GM23338 (cell line): ENCODE results near the gene ARHGAP42. TPM values are rescaled to one million over a fixed set of nuclear protein-coding genes. Genes with fewer than 3 reads are reported as not detected.

Experiments used
- ATAC-seq: fragments of 200-7000 bp; cut with Tn5 transposase; 3 replicates; pipeline ENCODE4 v1.9.1; 2020
- DNase-seq: peaks from one replicate; pipeline ENCODE4 v3.0.0-alpha.2; 2015; ENCODE audit warnings: low spot score
- H2AFZ ChIP-seq: fragments of 200-600 bp; sonication (generic); 2 replicates; pipeline ENCODE4 v1.8.0; 2016; ENCODE audit warnings: antibody characterized with exemption, mild to moderate bottlenecking, moderate library complexity
- H3F3A ChIP-seq: fragments of 200-600 bp; sonication (generic); replicated peaks from 2 replicates; pipeline ENCODE4 v1.8.0; 2017; ENCODE audit warnings: antibody characterized with exemption, mixed run types, low read depth
- H3K27ac ChIP-seq: fragments of 200-600 bp; sonication (generic); 2 replicates; pipeline ENCODE4 v1.6.1; 2016; ENCODE audit warnings: low read depth
- H3K27me3 ChIP-seq: fragments of 200-600 bp; sonication (generic); 2 replicates; pipeline ENCODE4 v1.8.0; 2016; ENCODE audit warnings: mild to moderate bottlenecking, mixed run types, moderate library complexity; ENCODE audit not compliant: insufficient read depth
- H3K36me3 ChIP-seq: fragments of 200-600 bp; sonication (generic); 2 replicates; pipeline ENCODE4 v1.8.0; 2016; ENCODE audit warnings: mild to moderate bottlenecking; ENCODE audit not compliant: insufficient read depth
- H3K4me1 ChIP-seq: fragments of 200-600 bp; sonication (generic); 2 replicates; pipeline ENCODE4 v1.8.0; 2016; ENCODE audit warnings: mild to moderate bottlenecking, moderate library complexity; ENCODE audit not compliant: insufficient read depth
- H3K4me2 ChIP-seq: fragments of 200-600 bp; sonication (generic); 2 replicates; pipeline ENCODE4 v1.7.1; 2017; ENCODE audit warnings: mixed run types
- H3K4me3 ChIP-seq: fragments of 200-600 bp; sonication (generic); 2 replicates; pipeline ENCODE4 v1.6.1; 2016; ENCODE audit warnings: mixed run types
- H3K79me2 ChIP-seq: fragments of 200-600 bp; sonication (generic); replicated peaks from 2 replicates; pipeline ENCODE4 v1.8.0; 2017; ENCODE audit warnings: mild to moderate bottlenecking; ENCODE audit not compliant: insufficient read depth
- H3K9me2 ChIP-seq: fragments of 200-600 bp; sonication (generic); 2 replicates; pipeline ENCODE4 v1.8.0; 2017; ENCODE audit not compliant: insufficient read depth
- H4K20me1 ChIP-seq: fragments of 200-600 bp; sonication (generic); replicated peaks from 2 replicates; pipeline ENCODE4 v1.8.0; 2017; ENCODE audit warnings: mild to moderate bottlenecking; ENCODE audit not compliant: insufficient read depth
- H3K27ac Mint-ChIP-seq: 2 replicates; pipeline ENCODE4 v1.8.0; 2020; ENCODE audit warnings: inconsistent platforms, mild to moderate bottlenecking, moderate library complexity, mixed read lengths
- H3K27me3 Mint-ChIP-seq: 3 replicates; pipeline ENCODE4 v1.8.0; 2022; ENCODE audit warnings: low read depth, mild to moderate bottlenecking, moderate library complexity, mixed read lengths, inconsistent platforms; ENCODE audit not compliant: insufficient read depth, poor library complexity
- H3K36me3 Mint-ChIP-seq: 3 replicates; pipeline ENCODE4 v1.8.0; 2021; ENCODE audit warnings: low read depth, mild to moderate bottlenecking, inconsistent platforms, moderate library complexity, mixed read lengths
- H3K4me1 Mint-ChIP-seq: 3 replicates; pipeline ENCODE4 v1.8.0; 2020; ENCODE audit warnings: mild to moderate bottlenecking, inconsistent platforms, mixed read lengths
- H3K4me3 Mint-ChIP-seq: 3 replicates; pipeline ENCODE4 v1.8.0; 2021; ENCODE audit warnings: moderate library complexity, mild to moderate bottlenecking, inconsistent platforms, mixed read lengths
- H3K9me3 Mint-ChIP-seq: 3 replicates; pipeline ENCODE4 v1.8.0; 2020; ENCODE audit warnings: moderate library complexity, mild to moderate bottlenecking, inconsistent platforms, mixed read lengths
- CREB1 ChIP-seq: fragments of 250-450 bp; sonication (Bioruptor Pico); IDR thresholded peaks from 2 replicates; pipeline ENCODE4 v1.5.0; 2020; ENCODE audit warnings: low read depth, mild to moderate bottlenecking, moderate library complexity
- EZH2 ChIP-seq: fragments of 200-600 bp; sonication (generic); IDR thresholded peaks from one replicate; pipeline ENCODE4 v1.8.0; 2017; ENCODE audit warnings: antibody characterized with exemption, mild to moderate bottlenecking, low read depth; ENCODE audit not compliant: unreplicated experiment
- EZH2phosphoT487 ChIP-seq: fragments of 200-600 bp; sonication (generic); IDR thresholded peaks from one replicate; pipeline ENCODE4 v1.8.1; 2018; ENCODE audit warnings: antibody characterized with exemption; ENCODE audit not compliant: unreplicated experiment
- JUNB ChIP-seq: IDR thresholded peaks from one replicate; pipeline ENCODE4 v1.6.1; 2016; ENCODE audit warnings: antibody characterized with exemption; ENCODE audit not compliant: unreplicated experiment
- NANOG ChIP-seq: IDR thresholded peaks from 2 replicates; pipeline ENCODE4 v1.6.1; 2016; ENCODE audit warnings: antibody characterized with exemption, borderline replicate concordance
- POLR2AphosphoS5 ChIP-seq: IDR thresholded peaks from 2 replicates; pipeline ENCODE4 v1.6.1; 2016; ENCODE audit warnings: antibody characterized with exemption, low read depth
- STAT1 ChIP-seq: IDR thresholded peaks from one replicate; pipeline ENCODE4 v1.6.1; 2016; ENCODE audit warnings: antibody characterized with exemption; ENCODE audit not compliant: unreplicated experiment
- ZNF114 ChIP-seq: fragments of 250-450 bp; sonication (Bioruptor Pico); IDR thresholded peaks from 2 replicates; pipeline ENCODE4 v1.5.0; 2020; ENCODE audit warnings: mild to moderate bottlenecking, moderate library complexity
- ZNF331 ChIP-seq: fragments of 250-450 bp; sonication (Bioruptor Pico); IDR thresholded peaks from 2 replicates; pipeline ENCODE4 v1.5.0; 2020; ENCODE audit warnings: low read depth, mild to moderate bottlenecking, moderate library complexity
- polyA plus RNA-seq: library from polyadenylated mRNA; unstranded; fragments of >200 nt; fragmentation: Nextera tagmentation; extraction: Ambion mirVana; gene quantifications from 2 replicates; pipeline ENCODE4 v1.2.1, GENCODE V29; 2016
- total RNA-seq: library from RNA; depleted of rRNA; stranded (reverse); fragments of >200 nt; shearing (Covaris generic); gene quantifications from 2 replicates; pipeline ENCODE4 v1.2.3, GENCODE V29; 2014
- TF ChIP-seq, protein P1 (sequence below): fragments of 250-450 bp; sonication (Bioruptor Pico); IDR thresholded peaks from 2 replicates; pipeline ENCODE4 v1.5.0; 2020; ENCODE audit warnings: mild to moderate bottlenecking, moderate library complexity
- TF ChIP-seq, protein P2 (sequence below): IDR thresholded peaks from one replicate; pipeline ENCODE4 v1.6.1; 2018; ENCODE audit warnings: antibody characterized with exemption; ENCODE audit not compliant: unreplicated experiment
- TF ChIP-seq, protein P3 (sequence below), 2 experiments: fragments of 200-600 bp in 1 of 2; sonication (generic) in 1 of 2; conservative IDR thresholded peaks; 2 replicates each; pipeline versions ENCODE4 v1.5.1 to v1.6.1; 2016 to 2017; ENCODE audit warnings: antibody characterized with exemption in 2 of 2, low read depth in 2 of 2, mild to moderate bottlenecking in 2 of 2, moderate library complexity in 1 of 2
- TF ChIP-seq, protein P4 (sequence below): IDR thresholded peaks from 2 replicates; pipeline ENCODE4 v1.6.1; 2016; ENCODE audit warnings: antibody characterized with exemption

The ARHGAP42 gene
- total and polyA plus RNA-seq, 2 experiments from 2014 or later: 23.7 to 35.7 TPM

DNA sequence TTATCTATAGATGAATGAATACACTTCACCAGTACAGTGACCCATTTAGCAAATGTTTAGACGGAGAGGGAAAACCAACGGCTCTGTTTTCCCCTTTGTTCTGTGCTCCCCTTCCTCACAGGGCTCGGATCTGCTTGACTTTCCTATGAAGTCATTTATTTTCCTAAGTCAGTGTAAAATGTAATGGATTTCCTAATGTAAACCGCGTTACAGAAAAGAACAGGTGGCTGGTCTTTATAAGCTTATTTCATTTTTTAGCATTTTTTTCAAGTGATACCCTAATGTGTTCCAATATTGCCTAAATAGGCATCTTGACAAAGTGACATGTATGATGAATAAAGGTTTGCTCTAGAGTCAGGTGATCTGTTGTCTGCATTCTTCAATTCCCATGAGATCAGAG lies 235.0 kb downstream of the ARHGAP42 start (continued):
- TF ChIP-seq, protein P1, sequence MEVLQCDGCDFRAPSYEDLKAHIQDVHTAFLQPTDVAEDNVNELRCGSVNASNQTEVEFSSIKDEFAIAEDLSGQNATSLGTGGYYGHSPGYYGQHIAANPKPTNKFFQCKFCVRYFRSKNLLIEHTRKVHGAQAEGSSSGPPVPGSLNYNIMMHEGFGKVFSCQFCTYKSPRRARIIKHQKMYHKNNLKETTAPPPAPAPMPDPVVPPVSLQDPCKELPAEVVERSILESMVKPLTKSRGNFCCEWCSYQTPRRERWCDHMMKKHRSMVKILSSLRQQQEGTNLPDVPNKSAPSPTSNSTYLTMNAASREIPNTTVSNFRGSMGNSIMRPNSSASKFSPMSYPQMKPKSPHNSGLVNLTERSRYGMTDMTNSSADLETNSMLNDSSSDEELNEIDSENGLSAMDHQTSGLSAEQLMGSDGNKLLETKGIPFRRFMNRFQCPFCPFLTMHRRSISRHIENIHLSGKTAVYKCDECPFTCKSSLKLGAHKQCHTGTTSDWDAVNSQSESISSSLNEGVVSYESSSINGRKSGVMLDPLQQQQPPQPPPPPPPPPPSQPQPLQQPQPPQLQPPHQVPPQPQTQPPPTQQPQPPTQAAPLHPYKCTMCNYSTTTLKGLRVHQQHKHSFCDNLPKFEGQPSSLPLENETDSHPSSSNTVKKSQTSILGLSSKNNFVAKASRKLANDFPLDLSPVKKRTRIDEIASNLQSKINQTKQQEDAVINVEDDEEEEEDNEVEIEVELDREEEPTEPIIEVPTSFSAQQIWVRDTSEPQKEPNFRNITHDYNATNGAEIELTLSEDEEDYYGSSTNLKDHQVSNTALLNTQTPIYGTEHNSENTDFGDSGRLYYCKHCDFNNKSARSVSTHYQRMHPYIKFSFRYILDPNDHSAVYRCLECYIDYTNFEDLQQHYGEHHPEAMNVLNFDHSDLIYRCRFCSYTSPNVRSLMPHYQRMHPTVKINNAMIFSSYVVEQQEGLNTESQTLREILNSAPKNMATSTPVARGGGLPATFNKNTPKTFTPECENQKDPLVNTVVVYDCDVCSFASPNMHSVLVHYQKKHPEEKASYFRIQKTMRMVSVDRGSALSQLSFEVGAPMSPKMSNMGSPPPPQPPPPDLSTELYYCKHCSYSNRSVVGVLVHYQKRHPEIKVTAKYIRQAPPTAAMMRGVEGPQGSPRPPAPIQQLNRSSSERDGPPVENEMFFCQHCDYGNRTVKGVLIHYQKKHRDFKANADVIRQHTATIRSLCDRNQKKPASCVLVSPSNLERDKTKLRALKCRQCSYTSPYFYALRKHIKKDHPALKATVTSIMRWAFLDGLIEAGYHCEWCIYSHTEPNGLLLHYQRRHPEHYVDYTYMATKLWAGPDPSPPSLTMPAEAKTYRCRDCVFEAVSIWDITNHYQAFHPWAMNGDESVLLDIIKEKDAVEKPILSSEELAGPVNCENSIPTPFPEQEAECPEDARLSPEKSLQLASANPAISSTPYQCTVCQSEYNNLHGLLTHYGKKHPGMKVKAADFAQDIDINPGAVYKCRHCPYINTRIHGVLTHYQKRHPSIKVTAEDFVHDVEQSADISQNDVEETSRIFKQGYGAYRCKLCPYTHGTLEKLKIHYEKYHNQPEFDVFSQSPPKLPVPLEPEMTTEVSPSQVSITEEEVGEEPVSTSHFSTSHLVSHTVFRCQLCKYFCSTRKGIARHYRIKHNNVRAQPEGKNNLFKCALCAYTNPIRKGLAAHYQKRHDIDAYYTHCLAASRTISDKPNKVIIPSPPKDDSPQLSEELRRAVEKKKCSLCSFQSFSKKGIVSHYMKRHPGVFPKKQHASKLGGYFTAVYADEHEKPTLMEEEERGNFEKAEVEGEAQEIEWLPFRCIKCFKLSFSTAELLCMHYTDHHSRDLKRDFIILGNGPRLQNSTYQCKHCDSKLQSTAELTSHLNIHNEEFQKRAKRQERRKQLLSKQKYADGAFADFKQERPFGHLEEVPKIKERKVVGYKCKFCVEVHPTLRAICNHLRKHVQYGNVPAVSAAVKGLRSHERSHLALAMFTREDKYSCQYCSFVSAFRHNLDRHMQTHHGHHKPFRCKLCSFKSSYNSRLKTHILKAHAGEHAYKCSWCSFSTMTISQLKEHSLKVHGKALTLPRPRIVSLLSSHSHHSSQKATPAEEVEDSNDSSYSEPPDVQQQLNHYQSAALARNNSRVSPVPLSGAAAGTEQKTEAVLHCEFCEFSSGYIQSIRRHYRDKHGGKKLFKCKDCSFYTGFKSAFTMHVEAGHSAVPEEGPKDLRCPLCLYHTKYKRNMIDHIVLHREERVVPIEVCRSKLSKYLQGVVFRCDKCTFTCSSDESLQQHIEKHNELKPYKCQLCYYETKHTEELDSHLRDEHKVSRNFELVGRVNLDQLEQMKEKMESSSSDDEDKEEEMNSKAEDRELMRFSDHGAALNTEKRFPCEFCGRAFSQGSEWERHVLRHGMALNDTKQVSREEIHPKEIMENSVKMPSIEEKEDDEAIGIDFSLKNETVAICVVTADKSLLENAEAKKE: no peak
- no peak for TF ChIP-seq POLR2AphosphoS5

DNA sequence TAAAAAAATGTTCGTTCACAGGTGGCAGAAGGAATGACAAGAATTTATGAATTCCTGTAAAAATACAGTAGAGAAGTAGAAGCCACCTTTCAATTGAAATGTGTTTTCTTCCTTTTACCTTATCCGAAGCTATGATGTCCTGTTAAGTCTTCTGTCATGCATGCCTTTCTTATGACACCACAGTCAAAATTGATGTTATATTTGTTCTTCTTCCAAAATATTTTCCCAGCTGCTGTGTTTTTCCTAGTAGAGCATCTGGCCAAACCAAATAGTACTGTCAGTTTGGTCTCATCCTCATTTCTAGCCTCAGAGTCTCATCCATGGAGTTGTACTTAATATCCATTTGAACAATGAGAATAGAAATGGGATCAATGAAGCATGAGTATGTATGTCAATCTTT lies 236.5 kb downstream of the ARHGAP42 start:
- H3K4me1 Mint-ChIP-seq: peaks cover 11% of the 10 kb centered on the region; the same call in 2 of the 3 replicates
- Histone ChIP-seq H4K20me1 (no peaks in the 10 kb centered on the region), H3K27me3 (no peaks in the 10 kb centered on the region), H3K9me2 (no peaks in the 10 kb centered on the region), H3K4me1 (no peaks in the 10 kb centered on the region), H3K4me3 (no peak overlapping the region), H3K4me2 (no peak overlapping the region), H3K36me3 (no peaks in the 10 kb centered on the region), H3F3A (no peaks in the 10 kb centered on the region), H3K79me2 (no peaks in the 10 kb centered on the region), H3K27ac (no peak overlapping the region), H2AFZ (no peak overlapping the region)
- DNase-seq: no peak
- ATAC-seq: no peak
- H3K4me3 Mint-ChIP-seq: no peak overlapping the region
- no peak overlapping the region for H3K27ac Mint-ChIP-seq
- no peaks in the 10 kb centered on the region for H3K9me3 Mint-ChIP-seq
- H3K36me3 Mint-ChIP-seq: no peaks in the 10 kb centered on the region
- H3K27me3 Mint-ChIP-seq: no peaks in the 10 kb centered on the region
- TF ChIP-seq CREB1 (CRISPR knock-in tag): no peak
- TF ChIP-seq, protein P2, sequence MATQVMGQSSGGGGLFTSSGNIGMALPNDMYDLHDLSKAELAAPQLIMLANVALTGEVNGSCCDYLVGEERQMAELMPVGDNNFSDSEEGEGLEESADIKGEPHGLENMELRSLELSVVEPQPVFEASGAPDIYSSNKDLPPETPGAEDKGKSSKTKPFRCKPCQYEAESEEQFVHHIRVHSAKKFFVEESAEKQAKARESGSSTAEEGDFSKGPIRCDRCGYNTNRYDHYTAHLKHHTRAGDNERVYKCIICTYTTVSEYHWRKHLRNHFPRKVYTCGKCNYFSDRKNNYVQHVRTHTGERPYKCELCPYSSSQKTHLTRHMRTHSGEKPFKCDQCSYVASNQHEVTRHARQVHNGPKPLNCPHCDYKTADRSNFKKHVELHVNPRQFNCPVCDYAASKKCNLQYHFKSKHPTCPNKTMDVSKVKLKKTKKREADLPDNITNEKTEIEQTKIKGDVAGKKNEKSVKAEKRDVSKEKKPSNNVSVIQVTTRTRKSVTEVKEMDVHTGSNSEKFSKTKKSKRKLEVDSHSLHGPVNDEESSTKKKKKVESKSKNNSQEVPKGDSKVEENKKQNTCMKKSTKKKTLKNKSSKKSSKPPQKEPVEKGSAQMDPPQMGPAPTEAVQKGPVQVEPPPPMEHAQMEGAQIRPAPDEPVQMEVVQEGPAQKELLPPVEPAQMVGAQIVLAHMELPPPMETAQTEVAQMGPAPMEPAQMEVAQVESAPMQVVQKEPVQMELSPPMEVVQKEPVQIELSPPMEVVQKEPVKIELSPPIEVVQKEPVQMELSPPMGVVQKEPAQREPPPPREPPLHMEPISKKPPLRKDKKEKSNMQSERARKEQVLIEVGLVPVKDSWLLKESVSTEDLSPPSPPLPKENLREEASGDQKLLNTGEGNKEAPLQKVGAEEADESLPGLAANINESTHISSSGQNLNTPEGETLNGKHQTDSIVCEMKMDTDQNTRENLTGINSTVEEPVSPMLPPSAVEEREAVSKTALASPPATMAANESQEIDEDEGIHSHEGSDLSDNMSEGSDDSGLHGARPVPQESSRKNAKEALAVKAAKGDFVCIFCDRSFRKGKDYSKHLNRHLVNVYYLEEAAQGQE: no peak
- no peak for TF ChIP-seq STAT1
- TF ChIP-seq JUNB: no peak
- no peak for TF ChIP-seq ZNF114 (CRISPR knock-in tag)
- TF ChIP-seq, protein P3, sequence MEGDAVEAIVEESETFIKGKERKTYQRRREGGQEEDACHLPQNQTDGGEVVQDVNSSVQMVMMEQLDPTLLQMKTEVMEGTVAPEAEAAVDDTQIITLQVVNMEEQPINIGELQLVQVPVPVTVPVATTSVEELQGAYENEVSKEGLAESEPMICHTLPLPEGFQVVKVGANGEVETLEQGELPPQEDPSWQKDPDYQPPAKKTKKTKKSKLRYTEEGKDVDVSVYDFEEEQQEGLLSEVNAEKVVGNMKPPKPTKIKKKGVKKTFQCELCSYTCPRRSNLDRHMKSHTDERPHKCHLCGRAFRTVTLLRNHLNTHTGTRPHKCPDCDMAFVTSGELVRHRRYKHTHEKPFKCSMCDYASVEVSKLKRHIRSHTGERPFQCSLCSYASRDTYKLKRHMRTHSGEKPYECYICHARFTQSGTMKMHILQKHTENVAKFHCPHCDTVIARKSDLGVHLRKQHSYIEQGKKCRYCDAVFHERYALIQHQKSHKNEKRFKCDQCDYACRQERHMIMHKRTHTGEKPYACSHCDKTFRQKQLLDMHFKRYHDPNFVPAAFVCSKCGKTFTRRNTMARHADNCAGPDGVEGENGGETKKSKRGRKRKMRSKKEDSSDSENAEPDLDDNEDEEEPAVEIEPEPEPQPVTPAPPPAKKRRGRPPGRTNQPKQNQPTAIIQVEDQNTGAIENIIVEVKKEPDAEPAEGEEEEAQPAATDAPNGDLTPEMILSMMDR (conservative IDR thresholded peaks at IDR 0.05; ENCODE audit: low read depth in 2 of 2): no peak
- no peak for TF ChIP-seq ZNF331 (CRISPR knock-in tag)
- no peak for TF ChIP-seq EZH2phosphoT487
- no peak for TF ChIP-seq POLR2AphosphoS5
- no peak for TF ChIP-seq NANOG
- no peak for TF ChIP-seq EZH2
- TF ChIP-seq, protein P4, sequence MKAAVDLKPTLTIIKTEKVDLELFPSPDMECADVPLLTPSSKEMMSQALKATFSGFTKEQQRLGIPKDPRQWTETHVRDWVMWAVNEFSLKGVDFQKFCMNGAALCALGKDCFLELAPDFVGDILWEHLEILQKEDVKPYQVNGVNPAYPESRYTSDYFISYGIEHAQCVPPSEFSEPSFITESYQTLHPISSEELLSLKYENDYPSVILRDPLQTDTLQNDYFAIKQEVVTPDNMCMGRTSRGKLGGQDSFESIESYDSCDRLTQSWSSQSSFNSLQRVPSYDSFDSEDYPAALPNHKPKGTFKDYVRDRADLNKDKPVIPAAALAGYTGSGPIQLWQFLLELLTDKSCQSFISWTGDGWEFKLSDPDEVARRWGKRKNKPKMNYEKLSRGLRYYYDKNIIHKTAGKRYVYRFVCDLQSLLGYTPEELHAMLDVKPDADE: no peak
